Skeletal muscle tissue (tissue), 4 donors: ENCODE measurements around the gene RBP4. TPM values are rescaled to one million over a fixed set of nuclear protein-coding genes. Genes with fewer than 3 reads are reported as not detected.

Experiments
- H3K27ac ChIP-seq: one replicate; pipeline ENCODE4 v1.7.0; 2013; ENCODE audit warnings: mild to moderate bottlenecking, low read depth, low read length, inconsistent platforms
- H3K27me3 ChIP-seq, 3 donors: one replicate each; pipeline ENCODE4 v1.7.0; 2013; ENCODE audit warnings: low read length in 3 of 3; ENCODE audit not compliant: control insufficient read depth in 3 of 3, insufficient read depth in 3 of 3
- H3K36me3 ChIP-seq, 3 donors: one replicate each; pipeline ENCODE4 v1.7.0; 2013; ENCODE audit warnings: low read length in 3 of 3; ENCODE audit not compliant: control insufficient read depth in 3 of 3, insufficient read depth in 3 of 3
- H3K4me1 ChIP-seq, 3 donors: one replicate each; pipeline ENCODE4 v1.7.0; 2013; ENCODE audit warnings: low read length in 3 of 3, mild to moderate bottlenecking in 3 of 3; ENCODE audit not compliant: control insufficient read depth in 3 of 3, insufficient read depth in 3 of 3
- H3K4me3 ChIP-seq, 3 donors: one replicate each; pipeline ENCODE4 v1.7.0; 2013; ENCODE audit warnings: low read length in 3 of 3
- H3K9ac ChIP-seq, 3 donors: one replicate each; pipeline ENCODE4 v1.7.0; 2013; ENCODE audit warnings: low read length in 3 of 3, mild to moderate bottlenecking in 3 of 3, moderate library complexity in 2 of 3, low read depth in 1 of 3
- H3K9me3 ChIP-seq, 3 donors: one replicate each; pipeline ENCODE4 v1.7.0; 2013; ENCODE audit warnings: low read length in 3 of 3; ENCODE audit not compliant: control insufficient read depth in 3 of 3
- total RNA-seq: library from RNA; depleted of rRNA; stranded (reverse); fragments of >200 nt; gene quantifications from one replicate; pipeline ENCODE4 v1.2.3, GENCODE V29; 2014
- donor health status: Osteomylitis.

The RBP4 gene
- total RNA-seq, 1 donor from 2014 or later: 12.5 TPM

DNA sequence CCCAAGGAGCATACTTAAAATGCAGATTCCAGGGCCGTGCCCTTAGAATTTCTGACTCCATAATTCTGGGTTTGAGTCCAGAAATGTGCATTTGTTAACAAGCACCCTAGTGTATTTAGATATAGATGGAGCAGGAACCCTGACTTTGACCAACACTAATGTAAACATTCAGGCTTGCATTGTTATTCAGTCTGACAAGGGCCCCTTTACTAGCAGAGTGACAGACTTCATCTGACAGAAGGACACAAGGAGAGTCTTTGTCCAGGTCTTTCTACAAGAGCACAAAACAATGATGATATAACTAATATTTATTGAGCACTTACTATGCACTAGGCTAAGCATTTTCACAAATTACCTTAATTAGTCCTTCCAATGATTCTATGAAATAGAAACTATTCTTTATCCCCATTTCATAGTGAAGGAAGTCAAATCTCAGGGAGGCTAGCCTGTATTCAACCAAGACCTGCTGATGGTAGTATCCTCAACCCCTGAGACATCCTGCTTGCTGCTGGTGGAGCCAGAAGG lies 3.9 kb downstream of the RBP4 start:
- Histone ChIP-seq H3K27ac (no peak overlapping the region), H3K36me3 (no peaks in the 10 kb centered on the region), H3K4me3 (no peak overlapping the region), H3K9me3 (no peaks in the 10 kb centered on the region), H3K4me1 (peaks cover 0 to 5% (median 3%) of the 10 kb centered on the region in 3 donors), H3K9ac (no peak overlapping the region), H3K27me3 (peaks cover 6 to 13% (median 8%) of the 10 kb centered on the region in 3 donors)

DNA sequence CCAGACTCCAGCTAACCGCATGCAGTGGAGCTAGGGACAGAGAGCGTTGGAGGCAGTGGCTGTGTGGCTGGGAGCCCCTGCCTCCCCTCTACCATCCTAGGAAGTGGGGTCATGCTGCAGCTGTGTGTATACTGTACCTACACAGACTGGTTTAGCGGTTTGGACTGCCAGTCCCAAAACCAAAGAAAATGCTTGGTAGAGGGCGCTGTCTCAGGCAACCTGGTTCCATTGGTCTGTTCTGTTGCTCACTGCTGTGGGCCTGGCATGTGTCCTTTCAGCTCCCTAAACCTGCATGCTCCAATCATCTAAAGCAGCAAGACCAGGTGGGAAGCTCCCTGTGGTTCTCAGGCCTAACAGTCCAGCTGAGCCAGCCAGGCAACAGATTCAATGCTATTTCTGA lies 4.5 kb downstream of the RBP4 start:
- Histone ChIP-seq H3K27me3 (peaks cover 3 to 9% (median 3%) of the 10 kb centered on the region in 3 donors), H3K27ac (no peak overlapping the region), H3K9ac (no peak overlapping the region), H3K36me3 (no peaks in the 10 kb centered on the region), H3K4me1 (peaks cover 0 to 6% (median 3%) of the 10 kb centered on the region in 3 donors), H3K9me3 (no peaks in the 10 kb centered on the region), H3K4me3 (no peak overlapping the region)

DNA sequence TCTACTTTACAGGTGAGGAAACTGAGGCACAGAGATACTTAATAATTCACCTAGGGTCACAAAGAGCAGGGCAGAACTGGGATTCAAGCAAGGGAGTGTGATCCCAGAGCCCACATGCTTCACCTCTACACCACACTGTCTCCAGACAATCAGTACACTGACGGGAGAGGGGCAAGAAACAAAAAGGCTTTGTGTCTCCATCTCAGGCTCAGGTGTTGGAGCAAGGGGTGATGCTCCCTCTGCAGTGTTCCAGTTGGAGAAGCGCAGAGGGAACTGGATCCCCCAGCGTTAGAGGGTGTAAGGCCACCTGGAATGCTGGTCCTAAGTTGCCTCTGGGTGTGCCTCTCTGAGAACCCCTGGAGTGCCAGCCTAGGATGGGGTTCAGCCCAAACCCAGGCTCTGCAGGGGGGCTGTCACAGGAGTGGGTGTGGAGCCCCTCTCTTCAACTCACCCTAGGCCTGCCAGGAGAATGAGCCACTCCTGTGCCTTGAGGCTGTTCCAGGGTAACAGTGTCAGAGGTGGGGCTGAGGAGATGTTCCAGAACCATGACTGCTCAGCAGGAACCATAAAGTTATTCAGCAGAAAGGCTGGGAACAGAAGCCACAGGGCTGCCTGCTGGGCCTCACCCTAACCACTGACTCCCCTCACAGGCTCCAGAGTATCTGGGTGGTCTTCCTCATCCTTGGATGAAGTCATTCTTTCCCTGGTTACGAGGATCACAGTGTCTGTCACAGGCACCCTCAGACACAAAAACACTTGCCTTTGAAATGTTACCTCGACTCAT lies 5.5 kb downstream of the RBP4 start:
- Histone ChIP-seq H3K27me3 (peaks cover 0 to 5% (median 3%) of the 10 kb centered on the region in 3 donors), H3K9ac (no peak overlapping the region), H3K4me3 (no peak overlapping the region), H3K4me1 (peaks cover 0 to 4% (median 0%) of the 10 kb centered on the region in 3 donors), H3K9me3 (no peaks in the 10 kb centered on the region), H3K27ac (no peak overlapping the region), H3K36me3 (no peaks in the 10 kb centered on the region)

DNA sequence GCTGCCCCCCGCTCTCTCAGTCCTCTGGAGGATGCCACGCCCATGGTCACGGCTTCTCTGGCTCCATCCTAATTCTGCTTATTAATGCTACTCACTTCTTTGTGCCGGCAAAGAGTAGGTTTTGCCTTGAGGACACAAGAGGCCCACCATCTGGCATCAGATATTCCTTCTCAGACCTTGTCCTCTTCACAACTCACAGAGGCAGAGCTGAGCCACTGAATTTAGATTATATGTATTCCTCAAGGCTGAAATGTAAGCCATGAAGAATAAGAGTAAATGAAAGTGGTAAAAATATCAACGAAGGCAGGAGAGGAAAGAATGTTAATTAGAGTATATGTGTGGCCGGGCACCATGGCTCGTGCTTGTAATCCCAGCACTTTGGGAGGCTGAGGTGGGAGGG lies 6.5 kb downstream of the RBP4 start:
- no peak overlapping the region for H3K27ac ChIP-seq
- no peak overlapping the region for H3K9ac ChIP-seq
- no peaks in the 10 kb centered on the region for H3K9me3 ChIP-seq
- peaks cover 0 to 4% (median 0%) of the 10 kb centered on the region in 3 donors for H3K4me1 ChIP-seq
- H3K27me3 ChIP-seq: peaks cover 0 to 3% (median 0%) of the 10 kb centered on the region in 3 donors
- H3K36me3 ChIP-seq: no peaks in the 10 kb centered on the region
- no peak overlapping the region for H3K4me3 ChIP-seq

- Histone ChIP-seq H3K9ac (no peak overlapping the region), H3K4me1 (peaks cover 0 to 4% (median 0%) of the 10 kb centered on the region in 3 donors), H3K9me3 (no peaks in the 10 kb centered on the region), H3K27me3 (peaks cover 0 to 3% (median 0%) of the 10 kb centered on the region in 3 donors), H3K27ac (no peak overlapping the region), H3K36me3 (no peaks in the 10 kb centered on the region), H3K4me3 (no peak overlapping the region)
Measured at GRCh38 chr10:93593749-93594148, 7.3 kb downstream of the RBP4 start.

DNA sequence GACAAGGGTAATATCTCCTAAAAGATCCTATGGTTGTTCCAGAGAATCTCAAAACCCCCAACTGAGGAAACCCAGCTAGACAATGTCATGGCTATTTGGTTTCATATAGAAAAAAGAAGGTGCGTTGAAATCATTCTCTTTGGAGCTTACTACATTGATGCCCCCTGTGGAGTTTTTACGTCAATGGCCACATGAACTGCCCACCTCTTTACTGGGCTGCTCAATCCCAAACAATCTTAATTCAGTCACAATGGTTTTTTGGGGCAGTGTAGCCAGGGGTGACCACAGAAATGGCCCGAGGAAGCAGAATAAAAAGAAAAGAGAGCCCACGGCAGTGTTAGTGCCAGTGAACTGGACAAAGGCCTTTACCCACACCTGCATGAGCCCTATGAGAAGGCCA lies 7.8 kb downstream of the RBP4 start:
- H3K9me3 ChIP-seq: no peaks in the 10 kb centered on the region
- H3K4me3 ChIP-seq: no peak overlapping the region
- H3K27ac ChIP-seq: no peak overlapping the region
- no peak overlapping the region for H3K9ac ChIP-seq
- H3K4me1 ChIP-seq: peaks cover 0 to 4% (median 0%) of the 10 kb centered on the region in 3 donors
- peaks cover 0 to 3% (median 0%) of the 10 kb centered on the region in 3 donors for H3K27me3 ChIP-seq
- H3K36me3 ChIP-seq: no peaks in the 10 kb centered on the region

DNA sequence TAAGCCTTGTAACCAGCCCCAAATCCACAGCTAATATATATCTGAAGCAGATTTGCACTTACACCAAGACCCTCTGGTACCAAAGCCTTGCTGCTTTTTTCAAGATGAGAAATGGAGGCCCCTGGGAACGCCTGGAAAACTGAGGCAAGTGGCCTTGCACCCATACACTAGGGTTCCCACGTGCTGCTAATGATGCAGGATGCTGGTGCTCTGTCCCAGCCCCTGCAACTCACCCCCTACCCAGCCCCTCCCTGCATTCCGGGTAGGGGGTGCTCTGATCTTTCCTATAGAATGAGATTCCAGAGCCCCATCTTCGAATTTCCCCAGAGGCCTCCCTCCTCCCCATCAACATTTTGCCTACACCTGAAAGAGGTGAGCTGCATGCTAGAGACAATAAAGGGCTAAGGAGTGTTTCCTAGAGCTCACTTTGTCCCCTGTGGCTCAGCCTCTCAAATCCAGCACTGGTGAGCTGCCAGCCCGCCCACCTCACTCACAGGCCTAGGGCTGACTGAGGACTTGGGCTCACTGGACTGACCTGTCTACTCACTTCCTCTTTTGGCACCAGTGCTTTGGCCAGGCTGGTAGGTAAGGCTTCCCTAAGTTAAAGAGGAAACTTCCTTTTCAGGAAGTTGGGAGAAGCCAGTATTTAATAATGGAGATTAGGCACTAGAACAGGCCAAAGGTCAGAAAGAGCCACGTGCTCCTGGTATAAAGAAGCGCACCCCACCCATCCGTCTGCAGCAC lies 9.8 kb downstream of the RBP4 start:
- peaks cover 0 to 4% (median 0%) of the 10 kb centered on the region in 3 donors for H3K4me1 ChIP-seq
- H3K27me3 ChIP-seq: peaks cover 0 to 3% (median 0%) of the 10 kb centered on the region in 3 donors
- no peak overlapping the region for H3K9ac ChIP-seq
- no peaks in the 10 kb centered on the region for H3K36me3 ChIP-seq
- H3K4me3 ChIP-seq: no peak overlapping the region
- H3K9me3 ChIP-seq: no peaks in the 10 kb centered on the region
- no peak overlapping the region for H3K27ac ChIP-seq

- Histone ChIP-seq H3K27ac (no peak overlapping the region), H3K36me3 (no peaks in the 10 kb centered on the region), H3K4me3 (no peak overlapping the region), H3K4me1 (peaks cover 0 to 4% (median 0%) of the 10 kb centered on the region in 3 donors), H3K9me3 (no peaks in the 10 kb centered on the region), H3K9ac (no peak overlapping the region), H3K27me3 (peaks cover 0 to 2% (median 0%) of the 10 kb centered on the region in 3 donors)
Measured at GRCh38 chr10:93590638-93591037, 10.4 kb downstream of the RBP4 start.

GRCh38 chr10:93589648-93590562 lies 11.1 kb downstream of the RBP4 start:
- Histone ChIP-seq H3K36me3 (no peaks in the 10 kb centered on the region), H3K9ac (no peak overlapping the region), H3K9me3 (no peaks in the 10 kb centered on the region), H3K4me3 (no peak overlapping the region), H3K4me1 (peaks cover 0 to 4% (median 0%) of the 10 kb centered on the region in 3 donors), H3K27ac (no peak overlapping the region), H3K27me3 (no peaks in the 10 kb centered on the region)
